GM19099 (cell line): ENCODE data around the gene SUSD4.

Experiments used
- POLR2A ChIP-seq: IDR thresholded peaks from 3 replicates; pipeline ENCODE4 v1.6.1; 2011; ENCODE audit warnings: low read depth; ENCODE audit not compliant: insufficient read length; ENCODE audit errors: extremely low read depth

Gene SUSD4

GRCh38 chr1:223319905-223320580 is 43.9 kb downstream of the SUSD4 start:
- no peak for TF ChIP-seq POLR2A

GRCh38 chr1:223319398-223319797 is 44.6 kb downstream of the SUSD4 start:
- no peak for TF ChIP-seq POLR2A

- TF ChIP-seq POLR2A = no peak
Observed at GRCh38 chr1:223316082-223316481, 47.9 kb downstream of the SUSD4 start.

GRCh38 chr1:223315665-223316064 is 48.3 kb downstream of the SUSD4 start:
- TF ChIP-seq POLR2A = no peak

DNA sequence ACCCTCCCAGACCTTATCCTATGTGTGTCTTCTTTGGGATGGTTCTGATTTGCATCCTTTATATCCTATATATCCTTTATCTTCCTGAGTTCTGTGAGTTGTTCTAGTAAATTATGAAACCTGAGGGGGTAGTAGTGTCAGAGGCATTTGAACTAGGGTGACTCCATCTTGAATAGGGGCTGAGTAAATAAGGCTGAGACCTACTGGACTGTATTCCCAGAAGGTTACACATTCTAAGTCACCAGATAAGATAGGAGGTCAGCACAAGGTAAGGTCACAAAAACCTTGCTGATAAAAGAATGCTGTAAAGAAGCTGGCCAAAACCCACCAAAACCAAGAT is 50.6 kb downstream of the SUSD4 start:
- no peak for TF ChIP-seq POLR2A

GRCh38 chr1:223312705-223313414 is 51.1 kb downstream of the SUSD4 start:
- TF ChIP-seq POLR2A = no peak

- no peak for TF ChIP-seq POLR2A
Observed at GRCh38 chr1:223312273-223312672, 51.7 kb downstream of the SUSD4 start.

- no peak for TF ChIP-seq POLR2A
Observed at GRCh38 chr1:223311826-223312225, 52.1 kb downstream of the SUSD4 start.

DNA sequence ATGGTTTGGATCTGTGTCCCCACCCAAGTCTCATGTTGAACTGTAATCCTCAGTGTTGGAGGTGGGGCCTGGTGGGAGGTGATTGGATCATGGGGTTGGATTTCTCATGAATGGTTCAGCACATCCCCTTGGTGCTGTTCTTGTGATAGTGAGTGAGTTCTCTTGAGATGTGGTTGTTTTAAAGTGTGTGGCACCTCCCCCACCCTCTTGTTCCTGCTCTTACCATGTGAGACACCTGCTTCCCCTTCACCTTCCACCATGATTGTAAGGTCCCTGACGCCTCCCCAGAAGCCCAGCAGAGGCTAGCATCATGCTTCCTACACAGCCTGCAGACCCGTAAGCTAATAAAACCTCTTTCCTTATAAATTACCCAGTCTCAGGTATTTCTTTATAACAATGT is 55.8 kb downstream of the SUSD4 start:
- no peak for TF ChIP-seq POLR2A

- no peak for TF ChIP-seq POLR2A
Observed at GRCh38 chr1:223307544-223307943, 56.4 kb downstream of the SUSD4 start.

- TF ChIP-seq POLR2A = no peak
Observed at GRCh38 chr1:223304931-223305330, 59.0 kb downstream of the SUSD4 start.

DNA sequence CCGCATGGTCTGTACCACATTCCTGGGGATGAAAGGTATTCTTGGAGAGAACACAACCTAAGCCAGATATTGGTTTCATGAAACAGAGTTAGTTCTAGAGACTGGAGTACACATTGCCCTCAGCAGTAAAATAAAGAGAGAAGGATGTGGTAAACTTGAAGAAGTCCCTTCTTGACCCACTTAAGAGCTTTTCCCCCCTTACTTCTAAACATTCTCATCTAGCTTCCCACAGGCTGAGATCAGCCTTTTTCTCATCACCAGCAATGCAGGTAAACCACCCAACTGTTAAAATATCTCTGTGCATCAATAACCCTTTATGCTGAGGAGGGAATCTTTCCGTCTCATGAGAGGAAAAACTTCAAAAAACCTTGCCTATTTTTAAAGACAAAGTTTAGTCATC is 62.6 kb downstream of the SUSD4 start:
- TF ChIP-seq POLR2A = no peak

DNA sequence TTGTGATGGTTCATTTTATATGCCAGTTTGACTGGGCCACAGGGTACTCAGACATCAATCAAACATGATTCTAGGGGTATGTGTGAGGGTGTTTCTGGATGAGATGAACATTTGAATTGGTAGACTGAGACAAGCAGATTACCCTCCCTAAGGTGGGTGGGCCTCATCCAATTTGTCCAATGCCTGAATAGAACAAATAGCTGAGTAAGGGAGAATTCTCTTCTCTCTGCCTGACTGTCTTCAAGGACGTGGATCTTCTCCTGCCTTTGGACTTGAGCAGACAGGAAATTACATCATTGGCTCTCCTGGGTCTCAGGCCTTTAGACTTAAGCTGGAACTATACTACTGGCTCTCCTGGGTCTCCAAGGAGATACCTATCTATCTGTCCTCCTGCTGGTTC is 64.4 kb downstream of the SUSD4 start:
- TF ChIP-seq POLR2A = no peak

DNA sequence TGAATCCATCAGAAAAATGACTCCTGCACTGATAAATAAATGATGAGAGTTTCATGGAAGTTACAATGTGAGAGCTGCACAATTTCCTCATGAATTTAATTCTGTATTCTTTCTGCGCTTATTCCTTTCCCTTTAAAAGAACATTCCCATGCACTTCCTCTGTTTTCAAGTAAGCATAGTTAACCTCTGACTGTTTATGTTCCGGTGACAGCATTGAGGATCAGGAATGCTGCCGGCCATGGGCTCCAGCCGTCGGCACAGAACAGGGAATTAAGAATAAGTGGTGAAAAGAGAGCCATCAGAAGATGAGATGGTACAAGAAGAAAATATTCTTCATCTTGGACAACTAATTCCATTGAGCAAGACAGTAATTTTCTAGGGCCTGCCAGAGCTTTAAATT is 65.3 kb downstream of the SUSD4 start:
- TF ChIP-seq POLR2A = no peak

GRCh38 chr1:223297800-223298199 is 66.2 kb downstream of the SUSD4 start:
- no peak for TF ChIP-seq POLR2A

DNA sequence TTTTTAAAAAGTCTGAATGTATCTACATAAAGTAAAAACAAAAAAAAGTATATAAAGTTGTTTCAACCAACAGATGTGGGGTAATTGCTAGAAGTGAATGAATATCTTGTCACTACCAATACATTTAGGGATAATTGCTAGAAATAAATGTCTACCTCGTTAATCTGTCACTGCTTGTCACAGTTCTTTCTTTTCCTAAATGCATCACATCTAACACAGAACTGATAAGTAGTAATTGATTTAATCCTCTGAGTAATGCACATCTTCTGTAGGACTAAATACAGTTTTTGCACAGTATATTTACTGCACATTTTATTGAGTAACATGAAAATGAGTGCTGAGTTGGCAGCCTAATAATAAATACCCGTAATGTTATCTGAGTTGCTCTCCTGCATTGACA is 72.2 kb downstream of the SUSD4 start:
- no peak for TF ChIP-seq POLR2A

- no peak for TF ChIP-seq POLR2A
Observed at GRCh38 chr1:223290397-223290796, 73.6 kb downstream of the SUSD4 start.

- TF ChIP-seq POLR2A = no peak
Observed at GRCh38 chr1:223289621-223290020, 74.4 kb downstream of the SUSD4 start.

- TF ChIP-seq POLR2A = no peak
Observed at GRCh38 chr1:223288826-223289225, 75.2 kb downstream of the SUSD4 start.
